ENCODE data around the gene ARFGAP2.
A peak's percentile ranks its signal among the peaks of the same experiment; 100 is the strongest.

Gene ARFGAP2

DNA sequence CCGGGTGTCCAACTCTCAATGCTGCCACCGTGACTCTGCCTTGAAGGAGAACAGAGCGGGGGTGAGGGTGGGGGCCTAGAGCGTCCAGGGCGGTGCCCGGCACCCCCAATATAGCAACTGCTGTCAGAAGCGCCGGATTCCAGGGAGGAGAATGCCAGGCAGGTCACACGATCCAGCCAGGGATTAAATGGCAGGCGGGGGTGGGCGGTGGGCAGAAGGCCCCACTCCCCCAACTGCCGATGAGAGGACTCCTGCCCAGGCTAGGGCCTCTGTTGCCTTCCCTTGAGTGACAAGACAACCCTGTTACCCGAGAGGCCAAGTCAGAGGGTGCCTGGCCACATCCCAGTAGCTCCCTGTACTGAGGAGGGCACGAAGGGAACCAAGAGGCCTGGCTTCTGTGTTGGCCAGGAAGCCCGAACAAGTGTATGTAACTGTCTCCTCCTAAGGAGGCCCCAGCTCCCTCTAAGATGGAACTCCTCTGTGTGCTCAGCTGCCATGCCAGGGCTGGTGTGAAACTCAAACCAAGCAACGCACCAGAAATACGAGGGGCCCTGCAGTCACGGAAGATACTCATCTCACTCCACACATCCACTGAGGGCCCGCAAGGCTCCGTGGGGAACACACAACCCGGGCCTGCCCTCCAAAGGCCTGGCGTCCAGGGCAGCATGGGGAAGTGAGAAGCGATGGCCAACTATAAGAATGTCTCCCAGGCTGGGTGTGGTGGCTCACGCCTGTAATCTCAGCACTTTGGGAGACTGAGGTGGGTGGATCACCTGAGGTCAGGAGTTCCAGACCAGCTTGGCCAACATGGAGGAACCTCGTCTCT lies 6.6 kb upstream of the ARFGAP2 start:
- Mint-ChIP-seq H3K27ac (no peak overlapping the region), H3K4me3 (no peak overlapping the region), H3K27me3 (ENCODE audit: low read depth) (peaks cover 19% of the 10 kb centered on the region), H3K9me3 (no peaks in the 10 kb centered on the region), H3K4me1 (ENCODE audit: low read depth) (peaks cover 10% of the 10 kb centered on the region), H3K36me3 (ENCODE audit: low read depth) (no peaks in the 10 kb centered on the region)
- no peak for DNase-seq (ENCODE audit: low spot score)

DNA sequence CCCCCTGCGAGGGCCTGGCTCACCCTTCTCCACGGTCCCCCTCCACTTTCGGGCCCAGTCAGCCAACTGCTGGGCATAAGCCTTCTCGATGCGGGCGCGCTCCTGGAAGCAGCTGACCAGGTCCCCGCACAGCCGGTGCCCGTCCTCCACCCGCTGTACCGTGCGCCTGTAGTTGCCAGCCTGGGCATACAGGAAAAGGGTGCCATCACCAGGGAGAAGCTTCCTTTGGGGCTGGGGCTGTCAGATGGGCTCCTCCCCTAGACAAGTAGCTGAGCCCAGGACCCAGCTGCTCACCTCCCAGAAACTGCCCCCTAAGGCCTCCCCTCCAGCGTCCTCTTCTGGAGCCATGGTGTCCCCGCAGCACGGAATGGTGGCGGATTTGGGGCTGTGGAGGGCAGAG lies 5.7 kb upstream of the ARFGAP2 start:
- DNase-seq (ENCODE audit: low spot score) = no peak
- no peaks in the 10 kb centered on the region for H3K9me3 Mint-ChIP-seq
- H3K4me3 Mint-ChIP-seq = no peak overlapping the region
- H3K36me3 Mint-ChIP-seq (ENCODE audit: low read depth) = no peaks in the 10 kb centered on the region
- H3K27ac Mint-ChIP-seq = no peak overlapping the region
- H3K27me3 Mint-ChIP-seq (ENCODE audit: low read depth) = peaks cover 10% of the 10 kb centered on the region
- H3K4me1 Mint-ChIP-seq (ENCODE audit: low read depth) = peaks cover 13% of the 10 kb centered on the region

DNA sequence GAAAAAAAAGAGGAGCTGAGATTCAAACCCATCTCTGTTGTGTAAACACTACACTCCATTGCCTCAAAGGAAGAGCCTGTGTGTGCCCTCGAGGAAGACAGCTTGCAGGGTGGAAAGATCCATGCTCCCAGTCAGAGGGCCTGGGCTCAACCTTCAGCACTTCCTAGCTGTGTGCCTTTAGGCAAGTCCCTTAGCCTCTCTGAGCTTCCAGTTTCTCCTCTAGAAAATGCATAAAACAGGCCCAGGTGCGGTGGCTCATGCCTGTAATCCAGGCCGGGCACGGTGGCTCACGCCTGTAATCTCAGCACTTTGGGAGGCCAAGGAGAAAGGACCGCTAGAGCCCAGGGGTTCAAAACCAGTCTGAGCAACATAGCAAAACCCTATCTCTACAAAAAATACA lies 4.6 kb upstream of the ARFGAP2 start:
- no peak for DNase-seq (ENCODE audit: low spot score)
- peaks cover 5% of the 10 kb centered on the region for H3K27me3 Mint-ChIP-seq (ENCODE audit: low read depth)
- no peaks in the 10 kb centered on the region for H3K9me3 Mint-ChIP-seq
- H3K4me1 Mint-ChIP-seq (ENCODE audit: low read depth) = peaks cover 11% of the 10 kb centered on the region
- H3K27ac Mint-ChIP-seq = no peak overlapping the region
- H3K36me3 Mint-ChIP-seq (ENCODE audit: low read depth) = peaks cover 2% of the 10 kb centered on the region
- no peak overlapping the region for H3K4me3 Mint-ChIP-seq

DNA sequence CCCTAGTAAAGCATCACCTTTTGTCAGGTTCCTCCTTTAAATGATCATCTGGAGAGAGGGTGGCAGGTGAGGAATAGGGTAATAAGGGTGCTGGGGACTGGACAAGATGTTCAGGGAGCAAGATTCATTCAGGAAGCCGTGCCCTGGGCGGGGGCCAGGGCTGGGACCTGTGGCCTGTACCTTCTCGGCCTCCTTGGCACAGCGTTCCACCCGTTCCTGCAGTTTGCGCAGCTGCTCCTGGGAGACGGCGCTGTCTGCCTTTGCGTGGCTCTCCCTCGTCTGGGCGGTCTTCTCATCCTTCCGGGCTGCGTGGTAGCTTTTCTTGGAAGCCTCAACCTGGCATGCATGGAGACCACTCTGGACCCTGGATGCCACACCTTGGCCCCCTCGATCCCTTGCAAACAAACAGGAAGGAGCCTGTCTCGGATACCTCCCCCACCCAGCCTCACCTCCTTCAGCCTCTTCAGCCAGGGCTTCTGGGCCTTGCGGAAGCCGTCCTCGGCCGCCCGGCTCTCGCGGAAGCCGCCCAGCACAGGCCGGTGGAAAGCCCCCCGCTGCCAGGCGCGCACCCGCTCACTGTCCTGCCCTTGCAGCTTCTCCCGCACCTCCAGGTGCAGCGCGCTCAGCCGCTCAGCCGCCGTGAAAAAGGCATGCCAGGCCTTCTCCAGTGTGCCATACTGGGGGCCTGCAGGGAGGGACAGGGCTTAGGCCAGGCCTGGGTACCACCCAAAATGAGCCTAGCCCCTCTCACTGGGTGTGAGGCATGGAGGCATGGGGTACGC lies 3.5 kb upstream of the ARFGAP2 start:
- DNase-seq (ENCODE audit: low spot score) = no peak

DNA sequence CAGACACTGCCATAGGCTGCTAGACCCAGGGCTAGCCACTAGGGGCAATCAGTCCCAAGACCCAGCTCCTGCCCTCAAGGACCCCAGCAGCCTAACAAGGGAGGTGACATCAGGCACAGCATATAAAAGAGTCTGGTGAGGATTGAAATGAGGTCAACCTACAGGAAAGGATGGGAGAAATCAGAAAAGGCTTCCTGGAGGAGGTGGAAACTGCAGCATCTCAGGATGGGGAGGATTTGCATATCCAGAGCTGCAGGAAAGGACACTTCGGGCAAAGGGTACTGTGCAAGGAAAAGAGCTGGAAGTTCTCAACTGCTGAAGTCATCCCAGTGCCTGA lies 2.9 kb upstream of the ARFGAP2 start:
- Mint-ChIP-seq H3K9me3 (no peaks in the 10 kb centered on the region), H3K4me1 (ENCODE audit: low read depth) (peaks cover 17% of the 10 kb centered on the region), H3K27me3 (ENCODE audit: low read depth) (peaks cover 2% of the 10 kb centered on the region), H3K36me3 (ENCODE audit: low read depth) (peaks cover 6% of the 10 kb centered on the region), H3K4me3 (no peak overlapping the region), H3K27ac (peak overlapping the region; percentile 56)
- DNase-seq (ENCODE audit: low spot score) = no peak

More for the DNA sequence above, 3.5 kb upstream of the ARFGAP2 start:
- Mint-ChIP-seq H3K27ac (no peak overlapping the region), H3K36me3 (ENCODE audit: low read depth) (peaks cover 6% of the 10 kb centered on the region), H3K27me3 (ENCODE audit: low read depth) (peaks cover 5% of the 10 kb centered on the region), H3K4me1 (ENCODE audit: low read depth) (peaks cover 17% of the 10 kb centered on the region), H3K4me3 (no peak overlapping the region), H3K9me3 (no peaks in the 10 kb centered on the region)

DNA sequence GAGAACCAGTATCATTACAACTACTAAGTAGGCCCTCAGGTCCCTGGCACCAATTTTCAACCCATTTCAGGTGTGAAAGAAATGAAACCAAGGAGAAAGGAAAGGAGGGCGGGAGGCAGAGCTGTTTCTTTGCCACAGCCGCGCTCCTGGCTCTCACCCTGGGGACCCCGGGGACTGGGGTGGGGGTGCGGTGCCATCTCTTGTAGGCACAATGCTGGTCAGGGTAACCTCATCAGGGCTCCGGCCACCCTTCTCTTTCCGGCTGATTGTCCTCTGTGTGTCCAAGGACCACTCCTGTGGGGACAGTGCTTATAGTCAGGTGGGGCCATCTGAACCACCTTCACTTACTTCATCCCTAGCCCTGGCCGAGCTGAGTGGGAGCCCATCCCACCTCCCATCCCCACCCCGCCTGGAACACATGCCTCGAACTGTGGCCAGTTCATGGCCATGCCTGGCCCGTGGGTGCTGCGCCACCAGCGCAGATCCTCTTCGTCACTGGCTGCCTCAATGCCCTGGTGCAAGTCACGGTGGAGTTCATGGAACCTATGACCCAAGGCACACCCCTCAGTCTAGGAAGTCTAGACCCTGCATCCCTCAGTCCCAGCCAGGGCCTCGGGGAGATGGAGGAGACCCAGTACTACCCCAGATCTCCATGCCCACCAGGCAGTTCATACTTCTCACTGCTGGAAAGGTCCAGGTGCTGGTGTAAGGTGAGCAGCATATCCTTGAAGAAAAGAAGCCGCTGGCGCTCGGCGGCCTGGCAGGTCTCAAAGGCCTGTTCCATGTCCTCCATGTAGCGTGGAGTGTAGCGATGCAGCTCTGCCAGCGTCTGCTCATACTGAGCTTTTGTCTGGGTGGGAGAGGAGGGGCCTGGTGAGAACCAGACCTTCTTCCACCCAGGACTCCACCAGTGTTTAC lies 2.3 kb upstream of the ARFGAP2 start:
- no peak overlapping the region for H3K4me3 Mint-ChIP-seq
- H3K4me1 Mint-ChIP-seq (ENCODE audit: low read depth) = peaks cover 17% of the 10 kb centered on the region
- no peaks in the 10 kb centered on the region for H3K9me3 Mint-ChIP-seq
- DNase-seq (ENCODE audit: low spot score) = no peak
- H3K27ac Mint-ChIP-seq = peak overlapping the region; percentile 56
- H3K27me3 Mint-ChIP-seq (ENCODE audit: low read depth) = peaks cover 2% of the 10 kb centered on the region
- H3K36me3 Mint-ChIP-seq (ENCODE audit: low read depth) = peaks cover 7% of the 10 kb centered on the region

DNA sequence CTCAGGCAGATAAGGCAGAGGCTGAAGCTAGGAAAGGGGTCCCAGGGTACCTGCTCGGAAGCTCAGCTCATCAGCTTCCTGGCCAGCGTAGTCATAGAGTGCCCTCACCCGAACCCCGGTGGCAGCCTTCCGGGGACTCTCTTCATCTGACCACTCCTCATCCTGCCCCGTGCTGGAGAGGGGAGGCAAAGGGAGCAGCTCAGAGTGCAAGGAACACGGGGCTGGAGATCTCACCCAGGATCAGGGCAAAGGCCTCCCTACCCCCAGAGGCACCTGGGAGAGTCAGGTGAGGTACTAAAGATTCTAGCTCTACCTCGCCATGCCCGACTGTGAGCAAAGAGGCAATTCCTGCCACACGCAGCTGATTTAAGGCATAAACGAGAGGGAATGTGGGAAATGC lies 1.6 kb upstream of the ARFGAP2 start:
- no peak for DNase-seq (ENCODE audit: low spot score)
- H3K27ac Mint-ChIP-seq = no peak overlapping the region
- peaks cover 2% of the 10 kb centered on the region for H3K27me3 Mint-ChIP-seq (ENCODE audit: low read depth)
- no peaks in the 10 kb centered on the region for H3K9me3 Mint-ChIP-seq
- peaks cover 13% of the 10 kb centered on the region for H3K36me3 Mint-ChIP-seq (ENCODE audit: low read depth)
- peaks cover 20% of the 10 kb centered on the region for H3K4me1 Mint-ChIP-seq (ENCODE audit: low read depth)
- no peak overlapping the region for H3K4me3 Mint-ChIP-seq

DNA sequence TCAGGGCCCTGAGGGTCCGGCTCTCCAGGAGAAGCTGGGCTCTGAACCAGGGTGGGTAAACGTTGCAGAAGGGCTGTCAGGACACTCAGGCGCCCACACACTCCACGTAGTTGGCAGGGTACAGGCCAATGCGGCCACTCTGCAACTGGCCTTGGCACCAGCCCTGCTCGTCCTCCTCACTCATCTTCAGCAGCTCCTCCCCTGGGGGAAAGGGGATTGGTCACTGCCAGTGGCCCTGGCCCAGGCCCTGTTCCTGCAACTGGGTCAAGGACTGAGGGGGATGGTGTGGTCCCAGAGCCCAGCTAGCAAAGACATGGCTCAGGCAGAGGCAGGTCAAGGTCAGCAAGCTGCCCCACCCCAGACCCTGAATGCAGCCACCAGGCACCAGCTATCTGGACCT lies 1.2 kb upstream of the ARFGAP2 start:
- Mint-ChIP-seq H3K9me3 (no peaks in the 10 kb centered on the region), H3K36me3 (ENCODE audit: low read depth) (peaks cover 14% of the 10 kb centered on the region), H3K4me1 (ENCODE audit: low read depth) (peaks cover 20% of the 10 kb centered on the region), H3K4me3 (peak overlapping the region; percentile 99), H3K27me3 (ENCODE audit: low read depth) (peaks cover 2% of the 10 kb centered on the region), H3K27ac (peak overlapping the region; percentile 99)
- DNase-seq (ENCODE audit: low spot score) = no peak

DNA sequence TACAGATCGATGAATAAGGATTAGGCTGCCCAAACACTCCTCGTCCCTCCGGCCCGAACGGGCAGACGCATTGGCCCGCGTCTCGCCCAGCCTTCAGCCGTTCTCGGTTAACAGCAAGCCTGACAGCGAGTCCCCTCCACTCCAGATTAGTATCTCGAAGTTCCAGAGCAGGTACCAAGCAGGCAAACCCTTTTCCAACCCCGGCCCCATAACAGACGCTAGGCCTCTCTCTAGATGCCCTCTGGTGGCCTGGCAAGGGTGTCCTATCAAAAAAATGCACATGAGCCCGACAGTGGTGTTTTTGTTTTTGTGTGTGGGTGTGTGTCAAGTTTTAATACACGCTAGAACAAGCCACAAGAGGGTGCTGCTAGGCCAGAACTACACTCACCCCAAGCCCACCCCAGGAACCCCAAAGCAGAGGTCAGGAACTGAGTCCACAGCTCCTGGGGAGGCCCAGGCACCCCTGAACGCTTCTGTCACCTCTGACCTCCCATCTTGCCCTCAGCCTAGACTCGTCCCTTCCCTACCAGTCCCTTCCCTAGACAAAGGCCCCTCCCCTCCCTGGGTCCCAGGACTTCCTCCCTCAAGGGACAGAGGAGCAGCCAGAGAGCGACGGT lies 658 bp upstream of the ARFGAP2 start:
- Mint-ChIP-seq H3K36me3 (ENCODE audit: low read depth) (peaks cover 16% of the 10 kb centered on the region), H3K9me3 (no peaks in the 10 kb centered on the region), H3K27ac (peak overlapping the region; percentile 99), H3K27me3 (ENCODE audit: low read depth) (peaks cover 2% of the 10 kb centered on the region), H3K4me1 (ENCODE audit: low read depth) (peaks cover 20% of the 10 kb centered on the region), H3K4me3 (peak overlapping the region; percentile 99)
- peak; percentile 74 for DNase-seq (ENCODE audit: low spot score)

DNA sequence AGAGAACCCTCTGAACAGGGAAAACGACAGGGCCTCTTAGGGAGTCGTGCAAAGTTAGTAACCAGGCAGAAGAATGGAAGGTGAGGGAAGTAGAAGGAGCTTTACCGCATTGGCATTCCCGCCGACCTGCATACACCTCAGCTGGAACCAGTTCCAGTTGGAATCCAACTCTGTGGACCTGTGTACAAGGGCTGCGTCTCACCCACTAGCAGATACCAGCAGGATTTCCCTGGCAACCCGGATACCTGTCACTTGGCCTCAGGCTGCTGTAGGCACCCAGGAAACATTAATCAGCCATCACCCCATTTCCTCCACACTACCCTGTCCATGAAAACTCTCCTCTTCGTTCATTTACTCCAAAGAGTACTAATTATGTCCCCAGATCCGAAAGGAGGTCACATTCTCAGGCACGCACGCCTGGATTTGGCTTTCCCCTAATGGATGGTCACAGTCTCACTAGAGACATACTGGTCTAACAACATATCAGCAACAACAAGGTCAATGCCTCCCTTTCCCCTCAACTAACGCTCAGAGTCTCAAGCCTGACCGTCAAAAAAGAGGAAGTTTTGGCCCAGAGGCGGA lies 842 bp downstream of the ARFGAP2 start:
- Mint-ChIP-seq H3K36me3 (ENCODE audit: low read depth) (peaks cover 26% of the 10 kb centered on the region), H3K9me3 (no peaks in the 10 kb centered on the region), H3K27me3 (ENCODE audit: low read depth) (peaks cover 2% of the 10 kb centered on the region), H3K27ac (peak overlapping the region; percentile 97), H3K4me1 (ENCODE audit: low read depth) (peaks cover 22% of the 10 kb centered on the region), H3K4me3 (peak overlapping the region; percentile 99)
- no peak for DNase-seq (ENCODE audit: low spot score)

DNA sequence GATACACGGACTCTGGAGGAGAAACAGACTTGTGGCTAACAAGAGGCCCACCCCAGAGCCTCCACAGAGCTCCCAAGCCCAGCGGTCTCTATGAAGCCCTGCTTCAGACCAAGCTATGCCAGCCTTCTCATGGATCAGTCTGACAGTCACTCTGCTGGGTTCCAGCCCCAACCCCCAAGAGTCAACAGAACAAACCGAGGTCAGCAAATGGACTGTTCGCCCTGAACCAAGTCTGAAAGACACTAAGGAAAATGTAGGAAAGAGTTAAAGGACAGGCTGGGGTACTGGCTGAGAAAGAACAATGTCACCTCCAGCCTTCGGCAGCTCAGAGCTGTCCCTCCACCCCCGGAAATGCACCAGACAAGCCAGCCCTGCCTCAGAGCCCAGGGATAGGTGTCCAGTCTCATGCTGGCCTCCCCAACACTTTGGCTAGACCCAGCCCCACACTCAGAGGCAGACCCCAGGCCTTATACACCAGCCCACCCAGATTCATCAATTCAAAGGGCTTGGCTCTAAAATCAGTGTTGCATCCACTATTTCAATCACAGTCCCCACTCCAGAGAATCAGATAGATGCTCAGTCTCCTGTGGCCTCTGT lies 3.8 kb downstream of the ARFGAP2 start:
- no peak overlapping the region for H3K4me3 Mint-ChIP-seq
- H3K27ac Mint-ChIP-seq = no peak overlapping the region
- peaks cover 21% of the 10 kb centered on the region for H3K4me1 Mint-ChIP-seq (ENCODE audit: low read depth)
- H3K36me3 Mint-ChIP-seq (ENCODE audit: low read depth) = peaks cover 28% of the 10 kb centered on the region
- H3K9me3 Mint-ChIP-seq = no peaks in the 10 kb centered on the region
- no peak for DNase-seq (ENCODE audit: low spot score)
- peaks cover 2% of the 10 kb centered on the region for H3K27me3 Mint-ChIP-seq (ENCODE audit: low read depth)

DNA sequence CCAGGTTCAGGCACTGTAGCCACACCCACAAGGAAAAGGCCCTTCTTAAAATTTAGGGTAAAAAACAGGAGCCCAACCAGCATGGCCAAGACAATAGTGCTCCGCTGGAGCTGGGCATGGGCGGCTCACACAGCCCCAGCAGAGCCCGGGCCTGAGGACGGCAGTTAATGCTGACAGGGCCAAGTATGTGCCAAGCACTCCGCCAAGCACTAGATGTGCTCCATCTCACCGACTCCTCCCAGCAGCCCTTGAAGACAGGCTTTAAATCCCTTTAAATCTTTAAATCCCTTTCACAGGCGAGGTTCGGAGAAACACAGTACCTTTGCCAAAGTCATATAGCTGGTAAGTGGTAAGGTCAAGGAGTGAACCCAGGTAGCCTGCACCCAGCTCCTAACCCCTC lies 4.8 kb downstream of the ARFGAP2 start:
- H3K27ac Mint-ChIP-seq = no peak overlapping the region
- no peaks in the 10 kb centered on the region for H3K27me3 Mint-ChIP-seq (ENCODE audit: low read depth)
- peaks cover 28% of the 10 kb centered on the region for H3K36me3 Mint-ChIP-seq (ENCODE audit: low read depth)
- no peaks in the 10 kb centered on the region for H3K9me3 Mint-ChIP-seq
- H3K4me3 Mint-ChIP-seq = no peak overlapping the region
- peaks cover 13% of the 10 kb centered on the region for H3K4me1 Mint-ChIP-seq (ENCODE audit: low read depth)
- no peak for DNase-seq (ENCODE audit: low spot score)

All from T-helper 2 cell treated with Interferon-gamma antibody and Interleukin-4, amounts not matched to agents 5 μg/mL and 100 μg/mL, for 36 hours (primary cell).